ENCODE results near the gene ADGRL2. TPM values are rescaled to one million over a fixed set of nuclear protein-coding genes. Genes with fewer than 3 reads are reported as not detected.

Gene ADGRL2
- total and polyA plus RNA-seq, 2 experiments from 2014 or later = 45.1 to 139 TPM

- H3K4me3 ChIP-seq = no peak overlapping the region
- H3K27ac ChIP-seq = no peak overlapping the region
- H3K27me3 ChIP-seq = no peaks in the 10 kb centered on the region
- peaks cover 2% of the 10 kb centered on the region for H3K36me3 ChIP-seq (replicated peaks; ENCODE audit: insufficient read depth, low read depth)
- H4K20me1 ChIP-seq (ENCODE audit: insufficient read depth, poor library complexity, severe bottlenecking) = no peaks in the 10 kb centered on the region
- no peak overlapping the region for H3K4me2 ChIP-seq
- no peaks in the 10 kb centered on the region for H3K9me3 ChIP-seq (ENCODE audit: low read depth)
- TF ChIP-seq EZH2 (IDR thresholded peaks at IDR 0.05; ENCODE audit: borderline replicate concordance) (no peak), CTCF (IDR thresholded peaks at IDR 0.05; ENCODE audit: poor library complexity) (no peak), EZH2phosphoT487 (IDR thresholded peaks at IDR 0.05; ENCODE audit: low read depth, severe bottlenecking, unreplicated experiment) (no peak)
- 79% methylated on average over 3 of the region's 3 CpGs for WGBS (ENCODE audit: low lambda C conversion rate, missing lambda C conversion rate)
- H3K4me1 ChIP-seq (ENCODE audit: insufficient read depth) = no peaks in the 10 kb centered on the region
- no peaks in the 10 kb centered on the region for H3K9me2 ChIP-seq (replicated peaks; ENCODE audit: insufficient read depth)
- no peak for DNase-seq (ENCODE audit: low spot score)
- H2AFZ ChIP-seq = no peak overlapping the region
- H3K79me2 ChIP-seq = peaks cover 6% of the 10 kb centered on the region
These were observed 167.2 kb downstream of the ADGRL2 start for GRCh38 chr1:81967951-81968350.

- 93% methylated on average over 3 of the region's 3 CpGs for WGBS (ENCODE audit: low lambda C conversion rate, missing lambda C conversion rate)
- no peaks in the 10 kb centered on the region for H3K9me2 ChIP-seq (replicated peaks; ENCODE audit: insufficient read depth)
- H3K27me3 ChIP-seq = no peaks in the 10 kb centered on the region
- DNase-seq (ENCODE audit: low spot score) = no peak
- no peaks in the 10 kb centered on the region for H3K9me3 ChIP-seq (ENCODE audit: low read depth)
- no peaks in the 10 kb centered on the region for H3K4me1 ChIP-seq (ENCODE audit: insufficient read depth)
- H3K4me3 ChIP-seq = no peak overlapping the region
- no peak overlapping the region for H3K27ac ChIP-seq
- H3K36me3 ChIP-seq (replicated peaks; ENCODE audit: insufficient read depth, low read depth) = peaks cover 5% of the 10 kb centered on the region
- H3K79me2 ChIP-seq = peaks cover 4% of the 10 kb centered on the region
- H2AFZ ChIP-seq = no peak overlapping the region
- H4K20me1 ChIP-seq (ENCODE audit: insufficient read depth, poor library complexity, severe bottlenecking) = no peaks in the 10 kb centered on the region
- H3K4me2 ChIP-seq = no peak overlapping the region
- no peak for TF ChIP-seq EZH2 (IDR thresholded peaks at IDR 0.05; ENCODE audit: borderline replicate concordance)
- no peak for TF ChIP-seq EZH2phosphoT487 (IDR thresholded peaks at IDR 0.05; ENCODE audit: low read depth, severe bottlenecking, unreplicated experiment)
- TF ChIP-seq CTCF (IDR thresholded peaks at IDR 0.05; ENCODE audit: poor library complexity) = no peak
These were observed 169.7 kb downstream of the ADGRL2 start for GRCh38 chr1:81970416-81970815.

GRCh38 chr1:81974222-81974841, 173.6 kb downstream of the ADGRL2 start:
- Histone ChIP-seq H3K9me2 (replicated peaks; ENCODE audit: insufficient read depth) (no peaks in the 10 kb centered on the region), H2AFZ (no peak overlapping the region), H3K27ac (no peak overlapping the region), H3K4me3 (no peak overlapping the region), H3K9me3 (ENCODE audit: low read depth) (no peaks in the 10 kb centered on the region), H3K4me1 (ENCODE audit: insufficient read depth) (no peaks in the 10 kb centered on the region), H3K4me2 (no peak overlapping the region), H3K79me2 (no peaks in the 10 kb centered on the region), H3K27me3 (no peaks in the 10 kb centered on the region), H3K36me3 (replicated peaks; ENCODE audit: insufficient read depth, low read depth) (peaks cover 5% of the 10 kb centered on the region), H4K20me1 (ENCODE audit: insufficient read depth, poor library complexity, severe bottlenecking) (no peaks in the 10 kb centered on the region)
- WGBS (ENCODE audit: low lambda C conversion rate, missing lambda C conversion rate) = 46% methylated on average over 4 of the region's 4 CpGs
- peak; percentile 13 for DNase-seq (ENCODE audit: low spot score)
- TF ChIP-seq EZH2 (IDR thresholded peaks at IDR 0.05; ENCODE audit: borderline replicate concordance) (no peak), EZH2phosphoT487 (IDR thresholded peaks at IDR 0.05; ENCODE audit: low read depth, severe bottlenecking, unreplicated experiment) (no peak), CTCF (IDR thresholded peaks at IDR 0.05; ENCODE audit: poor library complexity) (no peak)
